Measurements from ENCODE around the gene TNN.
"Not testable (repeated sequence)": the region's sequence is repeated elsewhere in the genome, so short reads cannot be mapped to it uniquely, and the experiment has no call there.

TNN gene

GRCh38 chr1:175035865-175036264 is 31.8 kb upstream of the TNN start:
- no peak for TF ChIP-seq CTCF (IDR thresholded peaks at IDR 0.05)
- no peak overlapping the region for H3K27ac ChIP-seq
- no peak overlapping the region for H3K4me3 ChIP-seq
- no peak for DNase-seq (ENCODE audit: low spot score)

- no peak for DNase-seq (ENCODE audit: low spot score)
- TF ChIP-seq CTCF (IDR thresholded peaks at IDR 0.05), result no peak
- Histone ChIP-seq H3K27ac (no peak overlapping the region), H3K4me3 (no peak overlapping the region)
These were observed 31.2 kb upstream of the TNN start for GRCh38 chr1:175036476-175036875.

GRCh38 chr1:175037416-175037815 is 30.2 kb upstream of the TNN start:
- Histone ChIP-seq H3K27ac (no peak overlapping the region), H3K4me3 (no peak overlapping the region)
- TF ChIP-seq CTCF (IDR thresholded peaks at IDR 0.05), result no peak

GRCh38 chr1:175040324-175040879 is 27.2 kb upstream of the TNN start:
- H3K4me3 ChIP-seq, result no peak overlapping the region
- no peak for TF ChIP-seq CTCF (IDR thresholded peaks at IDR 0.05)
- H3K27ac ChIP-seq, result no peak overlapping the region
- DNase-seq (ENCODE audit: low spot score), result no peak

More at GRCh38 chr1:175037416-175037815, 30.2 kb upstream of the TNN start:
- no peak for DNase-seq (ENCODE audit: low spot score)

GRCh38 chr1:175042650-175043049 is 25.0 kb upstream of the TNN start:
- TF ChIP-seq CTCF (IDR thresholded peaks at IDR 0.05), result no peak
- H3K4me3 ChIP-seq, result no peak overlapping the region
- DNase-seq (ENCODE audit: low spot score), result no peak
- H3K27ac ChIP-seq, result no peak overlapping the region

GRCh38 chr1:175043824-175044223 is 23.8 kb upstream of the TNN start:
- Histone ChIP-seq H3K27ac (no peak overlapping the region), H3K4me3 (no peak overlapping the region)
- DNase-seq (ENCODE audit: low spot score), result no peak
- no peak for TF ChIP-seq CTCF (IDR thresholded peaks at IDR 0.05)

GRCh38 chr1:175044591-175044990 is 23.0 kb upstream of the TNN start:
- H3K4me3 ChIP-seq; DNase-seq (ENCODE audit: low spot score); H3K27ac ChIP-seq: not testable (repeated sequence)

- DNase-seq (ENCODE audit: low spot score), result no peak
- no peak overlapping the region for H3K4me3 ChIP-seq
- no peak for TF ChIP-seq CTCF (IDR thresholded peaks at IDR 0.05)
- no peak overlapping the region for H3K27ac ChIP-seq
These were observed 22.5 kb upstream of the TNN start for GRCh38 chr1:175045097-175045496.
